Testis (tissue), 5 donors: Measurements from ENCODE around the gene MRPS35. TPM values are rescaled to one million over a fixed set of nuclear protein-coding genes. Genes with fewer than 3 reads are reported as not detected.

Experiments
- DNase-seq: peaks from one replicate; pipeline ENCODE4 v3.0.0-alpha.2; 2019
- H3K27ac ChIP-seq, 2 donors: fragments of 200-600 bp; sonication (generic); one replicate each; pipeline ENCODE4 v1.5.1; 2019
- H3K27me3 ChIP-seq: fragments of 200-600 bp; sonication (generic); one replicate; pipeline ENCODE4 v1.5.1; 2019
- H3K36me3 ChIP-seq: fragments of 200-600 bp; sonication (generic); one replicate; pipeline ENCODE4 v1.5.1; 2017; ENCODE audit warnings: low read depth; ENCODE audit errors: missing control alignments
- H3K4me1 ChIP-seq: fragments of 200-600 bp; sonication (generic); one replicate; pipeline ENCODE4 v1.5.1; 2019
- H3K4me3 ChIP-seq, 2 donors: fragments of 200-600 bp; sonication (generic); one replicate each; pipeline ENCODE4 v1.5.1; 2017 to 2019
- H3K9me3 ChIP-seq: fragments of 200-600 bp; sonication (generic); one replicate; pipeline ENCODE4 v1.5.1; 2017
- CTCF ChIP-seq, 3 experiments: fragments of 450-650 bp in 2 of 3; fragments of 200-600 bp in 1 of 3; sonication (generic) in 1 of 3; IDR thresholded peaks; one replicate each; pipeline ENCODE4 v1.5.1; 2016 to 2019; ENCODE audit warnings: antibody characterized with exemption in 3 of 3, mild to moderate bottlenecking in 2 of 3, moderate library complexity in 1 of 3
- POLR2A ChIP-seq: fragments of 450-650 bp; IDR thresholded peaks from one replicate; pipeline ENCODE4 v1.6.1; 2017; ENCODE audit warnings: antibody characterized with exemption, mild to moderate bottlenecking, moderate library complexity
- WGBS, 2 donors: methylation state at CpG; one replicate each; pipeline ENCODE4 v1.1.5; 2018; 5-methylcytosine and 5-hydroxymethylcytosine counted together
- intact Hi-C: fragments of 100-400 bp; cut with DNase I; formaldehyde crosslinking; loops from one replicate; pipeline ENCODE4 v1.15.1; 2023; ENCODE audit warnings: low total_unique reads
- long read RNA-seq, 2 donors: transcript quantifications; one replicate each; lab custom pipeline, GENCODE V29; 2026
- polyA plus RNA-seq: library from polyadenylated mRNA; stranded (reverse); fragments of 350-450 nt; fragmentation: Illumina TruSeq; extraction: RNeasy Lipid Tissue Mini Kit (QIAGEN cat#74804); gene quantifications from one replicate; pipeline ENCODE4 v1.2.3, GENCODE V29; 2014; ENCODE audit warnings: low read depth, low replicate concordance; ENCODE audit not compliant: insufficient read depth
- total RNA-seq, 2 donors: library from RNA; depleted of rRNA; stranded (reverse); fragments of >200 nt; gene quantifications; one replicate each; pipeline ENCODE4 v1.2.3, GENCODE V29; 2016

MRPS35 gene
- total RNA-seq, result 10 to 100 TPM; 35.1 to 42.9 TPM
- polyA plus RNA-seq, result 35.7 TPM
- long read RNA-seq, donor 1, transcript MRPS35-201 (8 exons, 1,888 nt), result major isoform, 39 of 41 reads
- long read RNA-seq, donor 1, partial matches to known transcripts, result 0 of 41 reads
- long read RNA-seq, donor 1, other reads (novel, unspliced or antisense), result 0 of 41 reads
- long read RNA-seq, donor 2, transcript MRPS35-201 (8 exons, 1,888 nt), result major isoform, 14 of 17 reads
- long read RNA-seq, donor 2, partial matches to known transcripts, result 0 of 17 reads
- long read RNA-seq, donor 2, other reads (novel, unspliced or antisense), result 0 of 17 reads

GRCh38 chr12:27710592-27711316, at the start of gene MRPS35:
TSS of gene MRPS35 (plus strand) at chr12:27710832. CDS start at chr12:27710844, 12 bp downstream.
- intact Hi-C loops, result no loop called here
- DNase-seq, result peak; percentile 94
- no peaks in the 10 kb centered on the region for H3K9me3 ChIP-seq
- TF ChIP-seq POLR2A, result no peak
- peak within 1 kb of the TSS; percentile 77 to 84 for H3K27ac ChIP-seq
- peak within 1 kb of the TSS; percentile 76 to 94 for H3K4me3 ChIP-seq
- no peaks in the 10 kb centered on the region for H3K4me1 ChIP-seq
- H3K36me3 ChIP-seq, result no peaks in the 10 kb centered on the region
- WGBS, 2 donors, result 0 to 1% methylated on average over 10 to 46 of the region's 46 CpGs
- H3K27me3 ChIP-seq, result no peaks in the 10 kb centered on the region

GRCh38 chr12:27665704-27666103, 44.9 kb upstream of the MRPS35 start:
- Histone ChIP-seq H3K27ac (no peak overlapping the region), H3K36me3 (no peaks in the 10 kb centered on the region), H3K9me3 (no peaks in the 10 kb centered on the region), H3K4me3 (no peak overlapping the region), H3K4me1 (no peaks in the 10 kb centered on the region), H3K27me3 (no peaks in the 10 kb centered on the region)
- WGBS, 2 donors, result 69 to 96% methylated on average over 3 of the region's 3 CpGs
- no peak for DNase-seq
- intact Hi-C loops, result no loop called here
- TF ChIP-seq POLR2A, result no peak
- no peak for TF ChIP-seq CTCF (IDR thresholded peaks at IDR 0.05)

- TF ChIP-seq POLR2A (no peak), CTCF (IDR thresholded peaks at IDR 0.05) (no peak)
- H3K27ac ChIP-seq, result no peak overlapping the region
- WGBS, 2 donors, result 56 to 61% methylated on average over 3 of the region's 3 CpGs
- H3K27me3 ChIP-seq, result no peaks in the 10 kb centered on the region
- no peak overlapping the region for H3K4me3 ChIP-seq
- no peaks in the 10 kb centered on the region for H3K4me1 ChIP-seq
- H3K36me3 ChIP-seq, result no peaks in the 10 kb centered on the region
- intact Hi-C loops, result no loop called here
- DNase-seq, result no peak
- H3K9me3 ChIP-seq, result no peaks in the 10 kb centered on the region
Measured at GRCh38 chr12:27666510-27666909, 44.1 kb upstream of the MRPS35 start.

- TF ChIP-seq CTCF (IDR thresholded peaks at IDR 0.05), result no peak
- no peak for TF ChIP-seq POLR2A
- Histone ChIP-seq H3K4me3 (no peak overlapping the region), H3K27me3 (no peaks in the 10 kb centered on the region), H3K27ac (no peak overlapping the region), H3K4me1 (peaks cover 4% of the 10 kb centered on the region), H3K36me3 (no peaks in the 10 kb centered on the region), H3K9me3 (no peaks in the 10 kb centered on the region)
- DNase-seq, result no peak
- 90 to 97% methylated on average over 6 of the region's 6 CpGs for WGBS, 2 donors
- intact Hi-C loops, result no loop called here
Measured at GRCh38 chr12:27667540-27667939, 43.1 kb upstream of the MRPS35 start.

GRCh38 chr12:27672051-27672450, 38.6 kb upstream of the MRPS35 start:
- Histone ChIP-seq H3K4me3 (no peak overlapping the region), H3K27me3 (no peaks in the 10 kb centered on the region), H3K36me3 (no peaks in the 10 kb centered on the region), H3K4me1 (peaks cover 5% of the 10 kb centered on the region), H3K9me3 (no peaks in the 10 kb centered on the region), H3K27ac (peak overlapping the region in 1 of 2 donors; percentile 8)
- DNase-seq, result no peak
- TF ChIP-seq POLR2A (no peak), CTCF (IDR thresholded peaks at IDR 0.05) (no peak)
- intact Hi-C loops, result no loop called here
- 67 to 77% methylated on average over 4 of the region's 4 CpGs for WGBS, 2 donors
